Prostate gland (tissue), 2 donors: ENCODE data around the gene NTNG1. TPM values are rescaled to one million over a fixed set of nuclear protein-coding genes. Genes with fewer than 3 reads are reported as not detected.

Experiments
- DNase-seq: peaks from one replicate; pipeline ENCODE4 v3.0.0-alpha.2; 2019; ENCODE audit warnings: low spot score
- H3K27ac ChIP-seq, 2 donors: fragments of 200-600 bp; sonication (generic); 2 replicates each; pipeline ENCODE4 v1.5.1; 2017 to 2019
- H3K27me3 ChIP-seq: fragments of 200-600 bp; sonication (generic); replicated peaks from 2 replicates; pipeline ENCODE4 v1.5.1; 2019; ENCODE audit not compliant: insufficient read depth
- H3K36me3 ChIP-seq, 2 donors: fragments of 200-600 bp; sonication (generic); 1 replicate in 1 of 2; 2 replicates in 1 of 2; pipeline versions ENCODE4 v1.5.1 to v1.8.1; 2017 to 2019
- H3K4me1 ChIP-seq: fragments of 200-600 bp; sonication (generic); replicated peaks from 2 replicates; pipeline ENCODE4 v1.5.1; 2019
- H3K4me3 ChIP-seq, 2 donors: fragments of 200-600 bp; sonication (generic); 2 replicates each; pipeline ENCODE4 v1.5.1; 2017 to 2019
- H3K9me3 ChIP-seq: fragments of 200-600 bp; sonication (generic); 2 replicates; pipeline ENCODE4 v1.5.1; 2017
- POLR2A ChIP-seq: fragments of 450-650 bp; IDR thresholded peaks from one replicate; pipeline ENCODE4 v1.6.1; 2016; ENCODE audit warnings: antibody characterized with exemption, mild to moderate bottlenecking
- POLR2AphosphoS5 ChIP-seq: sonication (generic); formaldehyde crosslinking; IDR thresholded peaks from one replicate; pipeline ENCODE4 v1.6.1; 2017; ENCODE audit warnings: antibody characterized with exemption
- WGBS: methylation state at CpG from one replicate; pipeline ENCODE4 v1.1.5; 2018; 5-methylcytosine and 5-hydroxymethylcytosine counted together
- intact Hi-C: fragments of 100-400 bp; cut with DNase I; formaldehyde crosslinking; loops from one replicate; pipeline ENCODE4 v1.14.2; 2022
- total RNA-seq, 2 donors: library from RNA; depleted of rRNA; stranded (reverse); fragments of >200 nt; gene quantifications; one replicate each; pipeline ENCODE4 v1.1.0, GENCODE V29; 2016
- TF ChIP-seq, protein P1 (sequence below), 4 experiments: fragments of 200-600 bp in 2 of 4; fragments of 450-650 bp in 2 of 4; sonication (generic) in 2 of 4; IDR thresholded peaks; 1 replicate in 3 of 4; 2 replicates in 1 of 4; pipeline ENCODE4 v1.5.1; 2016 to 2019; ENCODE audit warnings: antibody characterized with exemption in 4 of 4, mild to moderate bottlenecking in 2 of 4, moderate library complexity in 2 of 4

Gene NTNG1
- total RNA-seq, 2 donors from 2014 or later, result 2.6 to 5.1 TPM

DNA sequence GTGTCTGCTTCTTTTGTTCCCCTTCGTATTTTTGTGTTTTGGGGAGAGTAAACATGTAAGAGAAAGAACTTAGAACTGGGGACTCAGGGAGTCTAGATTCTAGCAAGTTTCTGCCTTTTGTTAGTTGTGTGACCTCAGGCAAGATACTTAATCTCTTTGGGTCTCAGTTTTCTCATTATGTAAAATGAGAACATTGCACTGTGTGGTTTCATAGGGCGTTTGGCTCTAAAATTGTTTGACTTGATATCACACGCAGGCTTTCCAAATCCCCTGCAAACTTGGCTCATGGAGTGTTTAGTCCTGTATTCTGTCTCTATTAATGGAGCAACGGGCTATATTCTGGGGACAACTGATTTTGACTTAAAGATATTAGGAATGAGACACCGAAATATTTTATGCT lies 57.7 kb downstream of the NTNG1 start:
- H3K27ac ChIP-seq, result no peak overlapping the region
- H3K36me3 ChIP-seq, result no peaks in the 10 kb centered on the region
- WGBS, result 27% methylated on average over 5 of the region's 5 CpGs
- intact Hi-C loops, result no loop called here
- DNase-seq, result no peak
- no peaks in the 10 kb centered on the region for H3K9me3 ChIP-seq
- H3K4me1 ChIP-seq, result no peaks in the 10 kb centered on the region
- TF ChIP-seq, protein P1, sequence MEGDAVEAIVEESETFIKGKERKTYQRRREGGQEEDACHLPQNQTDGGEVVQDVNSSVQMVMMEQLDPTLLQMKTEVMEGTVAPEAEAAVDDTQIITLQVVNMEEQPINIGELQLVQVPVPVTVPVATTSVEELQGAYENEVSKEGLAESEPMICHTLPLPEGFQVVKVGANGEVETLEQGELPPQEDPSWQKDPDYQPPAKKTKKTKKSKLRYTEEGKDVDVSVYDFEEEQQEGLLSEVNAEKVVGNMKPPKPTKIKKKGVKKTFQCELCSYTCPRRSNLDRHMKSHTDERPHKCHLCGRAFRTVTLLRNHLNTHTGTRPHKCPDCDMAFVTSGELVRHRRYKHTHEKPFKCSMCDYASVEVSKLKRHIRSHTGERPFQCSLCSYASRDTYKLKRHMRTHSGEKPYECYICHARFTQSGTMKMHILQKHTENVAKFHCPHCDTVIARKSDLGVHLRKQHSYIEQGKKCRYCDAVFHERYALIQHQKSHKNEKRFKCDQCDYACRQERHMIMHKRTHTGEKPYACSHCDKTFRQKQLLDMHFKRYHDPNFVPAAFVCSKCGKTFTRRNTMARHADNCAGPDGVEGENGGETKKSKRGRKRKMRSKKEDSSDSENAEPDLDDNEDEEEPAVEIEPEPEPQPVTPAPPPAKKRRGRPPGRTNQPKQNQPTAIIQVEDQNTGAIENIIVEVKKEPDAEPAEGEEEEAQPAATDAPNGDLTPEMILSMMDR (IDR thresholded peaks at IDR 0.05), result no peak
- TF ChIP-seq POLR2AphosphoS5 (no peak), POLR2A (no peak)
- no peak overlapping the region for H3K4me3 ChIP-seq
- H3K27me3 ChIP-seq, result no peaks in the 10 kb centered on the region

GRCh38 chr1:107200631-107201030 lies 59.8 kb downstream of the NTNG1 start:
- DNase-seq, result no peak
- TF ChIP-seq POLR2A, result no peak
- TF ChIP-seq, protein P1 (IDR thresholded peaks at IDR 0.05), result no peak
- no peak for TF ChIP-seq POLR2AphosphoS5
- Histone ChIP-seq H3K27ac (no peak overlapping the region), H3K9me3 (no peaks in the 10 kb centered on the region), H3K4me1 (no peaks in the 10 kb centered on the region), H3K36me3 (no peaks in the 10 kb centered on the region), H3K4me3 (no peak overlapping the region), H3K27me3 (no peaks in the 10 kb centered on the region)
- intact Hi-C loops, result no loop called here
- 93% methylated on average over 1 of the region's 1 CpG for WGBS

DNA sequence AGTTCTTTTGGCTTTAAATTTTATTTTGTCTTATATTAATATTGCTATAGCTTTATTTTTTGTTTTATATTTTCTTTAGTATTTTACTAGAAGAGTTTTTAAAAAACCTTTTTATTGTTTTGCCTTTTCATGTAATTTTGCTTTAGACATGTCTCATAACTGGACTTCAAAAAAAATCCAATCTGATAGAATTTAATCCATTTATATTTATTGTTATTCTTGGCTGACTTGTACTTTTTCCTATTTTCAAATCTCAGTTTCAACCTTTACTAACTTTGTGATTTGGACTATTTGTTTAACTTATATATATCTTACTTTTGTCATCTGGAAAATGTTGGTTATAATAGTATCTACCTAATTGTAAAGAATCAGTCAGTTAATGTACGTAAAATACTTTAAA lies 61.2 kb downstream of the NTNG1 start:
- Histone ChIP-seq H3K4me1 (no peaks in the 10 kb centered on the region), H3K36me3 (no peaks in the 10 kb centered on the region), H3K27me3 (no peaks in the 10 kb centered on the region), H3K9me3 (no peaks in the 10 kb centered on the region), H3K27ac (no peak overlapping the region), H3K4me3 (no peak overlapping the region)
- no peak for DNase-seq
- TF ChIP-seq, protein P1 (IDR thresholded peaks at IDR 0.05), result no peak
- TF ChIP-seq POLR2A, result no peak
- no peak for TF ChIP-seq POLR2AphosphoS5
- intact Hi-C loops, result no loop called here
- WGBS, result 98% methylated on average over 1 of the region's 1 CpG

GRCh38 chr1:107213225-107213624 lies 72.4 kb downstream of the NTNG1 start:
- intact Hi-C loops, result no loop called here
- WGBS, result 86% methylated on average over 7 of the region's 7 CpGs
- DNase-seq, result no peak
- Histone ChIP-seq H3K4me3 (no peak overlapping the region), H3K36me3 (no peaks in the 10 kb centered on the region), H3K27me3 (no peaks in the 10 kb centered on the region), H3K27ac (no peak overlapping the region), H3K9me3 (no peaks in the 10 kb centered on the region), H3K4me1 (no peaks in the 10 kb centered on the region)
- TF ChIP-seq, protein P1 (IDR thresholded peaks at IDR 0.05), result no peak
- TF ChIP-seq POLR2AphosphoS5, result no peak
- no peak for TF ChIP-seq POLR2A

GRCh38 chr1:107220036-107220435 lies 79.2 kb downstream of the NTNG1 start:
- no peaks in the 10 kb centered on the region for H3K9me3 ChIP-seq
- no peak overlapping the region for H3K27ac ChIP-seq
- intact Hi-C loops, result no loop called here
- H3K4me1 ChIP-seq, result no peaks in the 10 kb centered on the region
- no peaks in the 10 kb centered on the region for H3K36me3 ChIP-seq
- no peak overlapping the region for H3K4me3 ChIP-seq
- TF ChIP-seq, protein P1 (IDR thresholded peaks at IDR 0.05), result no peak
- no peak for TF ChIP-seq POLR2A
- TF ChIP-seq POLR2AphosphoS5, result no peak
- 100% methylated on average over 1 of the region's 1 CpG for WGBS
- DNase-seq, result no peak
- H3K27me3 ChIP-seq, result no peaks in the 10 kb centered on the region
